T-helper 1 cell treated with Interleukin-12 subunit alpha and Interleukin-12 subunit beta and Interleukin-4 antibody, amounts not matched to agents 30 μg/mL and 1 μg/mL, for 36 hours (primary cell): Measurements from ENCODE around the gene MS4A12.
"Not testable (repeated sequence)": the region's sequence is repeated elsewhere in the genome, so short reads cannot be mapped to it uniquely, and the experiment has no call there.

Experiments used
- H3K27ac Mint-ChIP-seq: one replicate; pipeline ENCODE4 v1.8.0; 2021; ENCODE audit warnings: mild to moderate bottlenecking, mixed read lengths
- H3K27me3 Mint-ChIP-seq: one replicate; pipeline ENCODE4 v1.8.0; 2021; ENCODE audit warnings: low read depth, mixed read lengths
- H3K36me3 Mint-ChIP-seq: one replicate; pipeline ENCODE4 v1.8.0; 2021; ENCODE audit warnings: low read depth, mixed read lengths
- H3K4me1 Mint-ChIP-seq: one replicate; pipeline ENCODE4 v1.8.0; 2021; ENCODE audit warnings: low read depth, mixed read lengths
- H3K4me3 Mint-ChIP-seq: one replicate; pipeline ENCODE4 v1.8.0; 2021; ENCODE audit warnings: mild to moderate bottlenecking, moderate library complexity, mixed read lengths
- H3K9me3 Mint-ChIP-seq: one replicate; pipeline ENCODE4 v1.8.0; 2021; ENCODE audit warnings: mixed read lengths

Gene MS4A12

DNA sequence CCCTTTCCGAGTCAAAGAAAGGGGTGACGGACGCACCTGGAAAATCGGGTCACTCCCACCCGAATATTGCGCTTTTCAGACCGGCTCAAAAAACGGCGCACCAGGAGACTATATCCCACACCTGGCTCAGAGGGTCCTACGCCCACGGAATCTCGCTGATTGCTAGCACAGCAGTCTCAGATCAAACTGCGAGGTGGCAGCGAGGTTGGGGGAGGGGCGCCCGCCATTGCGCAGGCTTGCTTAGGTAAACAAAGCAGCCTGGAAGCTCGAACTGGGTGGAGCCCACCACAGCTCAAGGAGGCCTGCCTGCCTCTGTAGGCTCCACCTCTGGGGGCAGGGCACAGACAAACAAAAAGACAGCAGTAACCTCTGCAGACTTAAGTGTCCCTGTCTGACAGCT lies 39.8 kb downstream of the MS4A12 start:
- H3K36me3 Mint-ChIP-seq, H3K27me3 Mint-ChIP-seq, H3K27ac Mint-ChIP-seq, H3K4me3 Mint-ChIP-seq, H3K9me3 Mint-ChIP-seq, H3K4me1 Mint-ChIP-seq: not testable (repeated sequence)

DNA sequence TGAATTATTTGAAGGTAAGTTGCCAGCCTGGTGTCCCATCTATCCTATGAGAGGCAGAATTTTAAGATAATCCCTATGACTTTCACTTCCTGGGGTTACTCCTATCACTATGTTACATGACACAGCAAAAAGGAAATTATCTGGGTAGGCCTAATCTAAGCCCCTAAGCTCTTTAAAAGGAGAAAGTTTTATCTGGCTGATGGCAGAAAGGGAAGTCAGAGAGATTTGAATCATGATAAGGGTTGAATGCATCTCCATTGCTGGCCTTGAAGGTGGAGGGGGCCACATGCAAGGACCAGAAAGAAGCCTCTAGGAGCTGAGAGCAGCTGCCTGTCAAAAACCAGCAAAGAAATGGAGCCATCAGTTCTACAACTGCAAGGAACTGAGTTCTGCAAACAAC lies 46.0 kb downstream of the MS4A12 start:
- H3K4me3 Mint-ChIP-seq, H3K9me3 Mint-ChIP-seq, H3K27me3 Mint-ChIP-seq, H3K36me3 Mint-ChIP-seq, H3K27ac Mint-ChIP-seq, H3K4me1 Mint-ChIP-seq: not testable (repeated sequence)

DNA sequence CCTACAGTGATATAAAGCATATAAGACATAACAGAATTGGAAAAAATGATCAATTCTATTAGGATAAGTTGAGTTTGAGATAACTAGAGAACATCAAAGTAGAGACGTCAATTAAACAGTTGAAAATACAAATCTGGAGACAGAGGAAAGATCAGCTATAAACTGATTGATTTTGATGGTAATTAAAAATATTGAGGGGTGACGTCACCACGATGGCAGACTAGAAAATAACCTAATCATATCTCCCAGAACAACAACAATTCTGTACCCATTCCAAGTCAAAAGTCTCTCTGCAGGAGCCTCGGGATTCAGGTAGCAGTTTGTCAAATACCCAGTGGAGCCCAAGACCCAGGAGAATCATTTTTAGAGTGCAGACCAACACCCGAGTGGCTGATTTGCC lies 51.5 kb downstream of the MS4A12 start:
- H3K27ac Mint-ChIP-seq: no peak overlapping the region
- H3K4me3 Mint-ChIP-seq: no peak overlapping the region
- no peaks in the 10 kb centered on the region for H3K27me3 Mint-ChIP-seq
- no peaks in the 10 kb centered on the region for H3K36me3 Mint-ChIP-seq
- H3K9me3 Mint-ChIP-seq: no peaks in the 10 kb centered on the region
- H3K4me1 Mint-ChIP-seq: no peaks in the 10 kb centered on the region
